ENCODE data around the gene RABAC1. TPM values are rescaled to one million over a fixed set of nuclear protein-coding genes. Genes with fewer than 3 reads are reported as not detected.

Gene RABAC1
- polyA plus RNA-seq, 1 experiment, result 149 TPM

- ChIA-PET POLR2A (no interaction called here), CTCF (interaction anchor here (0.6 to 1.3 kb wide), 3 partner anchors 10 to 107 kb away, joined by 3 to 5 read pairs (median 3); no protein-coding TSS in a partner anchor)
Measured at GRCh38 chr19:41928221-41928683, 30.9 kb downstream of the RABAC1 start, which contains the start of gene ERFL. Gene ERFL (minus strand): TSS chr19:41928449. CDS start chr19:41912919, 15,530 bp downstream.

GRCh38 chr19:41927497-41928192, 31.5 kb downstream of the RABAC1 start:
- Histone ChIP-seq H3K27ac (ENCODE audit: low read depth, low read length) (no peak overlapping the region), H3K27me3 (ENCODE audit: control insufficient read depth, insufficient read depth, low read length) (peaks cover 73% of the 10 kb centered on the region), H3K9me3 (ENCODE audit: control insufficient read depth, insufficient read depth, low read length) (peaks cover 7% of the 10 kb centered on the region; the same call in 1 of the 2 replicates), H3K4me3 (ENCODE audit: low read depth, low read length) (peak overlapping the region; percentile 54)
- DNase-seq (ENCODE audit: low read depth, low spot score), result no peak
- ChIA-PET POLR2A (no interaction called here), CTCF (interaction anchor here (1.0 to 1.3 kb wide), 2 partner anchors 54 to 107 kb away, joined by 3 to 5 read pairs; no protein-coding TSS in a partner anchor)
- TF ChIP-seq CTCF (IDR thresholded peaks at IDR 0.05; ENCODE audit: low read depth, low read length), result no peak

More at GRCh38 chr19:41928221-41928683, 30.9 kb downstream of the RABAC1 start, which contains the start of gene ERFL:
- Histone ChIP-seq H3K4me3 (ENCODE audit: low read depth, low read length) (peak within 1 kb of the TSS; percentile 54), H3K27me3 (ENCODE audit: control insufficient read depth, insufficient read depth, low read length) (peaks cover 73% of the 10 kb centered on the region), H3K9me3 (ENCODE audit: control insufficient read depth, insufficient read depth, low read length) (peaks cover 7% of the 10 kb centered on the region; the same call in 1 of the 2 replicates), H3K27ac (ENCODE audit: low read depth, low read length) (no peak within 1 kb of the TSS)
- TF ChIP-seq CTCF (IDR thresholded peaks at IDR 0.05; ENCODE audit: low read depth, low read length), result no peak
- DNase-seq (ENCODE audit: low read depth, low spot score), result no peak

GRCh38 chr19:41926763-41927496, 32.2 kb downstream of the RABAC1 start:
- Histone ChIP-seq H3K27me3 (ENCODE audit: control insufficient read depth, insufficient read depth, low read length) (peaks cover 73% of the 10 kb centered on the region), H3K4me3 (ENCODE audit: low read depth, low read length) (no peak overlapping the region), H3K27ac (ENCODE audit: low read depth, low read length) (no peak overlapping the region), H3K9me3 (ENCODE audit: control insufficient read depth, insufficient read depth, low read length) (peaks cover 3% of the 10 kb centered on the region; the same call in 1 of the 2 replicates)
- TF ChIP-seq CTCF (IDR thresholded peaks at IDR 0.05; ENCODE audit: low read depth, low read length), result no peak
- DNase-seq (ENCODE audit: low read depth, low spot score), result no peak
- POLR2A ChIA-PET, result no interaction called here
- CTCF ChIA-PET, result no interaction called here

- Histone ChIP-seq H3K27me3 (ENCODE audit: control insufficient read depth, insufficient read depth, low read length) (peaks cover 73% of the 10 kb centered on the region), H3K4me3 (ENCODE audit: low read depth, low read length) (no peak overlapping the region), H3K27ac (ENCODE audit: low read depth, low read length) (no peak overlapping the region), H3K9me3 (ENCODE audit: control insufficient read depth, insufficient read depth, low read length) (0 out of 2 replicates have a peak, but pooled peaks cover 3% of the 10 kb centered on the region)
- ChIA-PET CTCF (no interaction called here), POLR2A (no interaction called here)
- DNase-seq (ENCODE audit: low read depth, low spot score), result no peak
- TF ChIP-seq CTCF (IDR thresholded peaks at IDR 0.05; ENCODE audit: low read depth, low read length), result no peak
Measured at GRCh38 chr19:41926028-41926762, 32.9 kb downstream of the RABAC1 start.

Measured in AG04450 (cell line).